Iris pigment epithelial cell (primary cell): ENCODE results near the gene SNAP25.

Experiments used
- DNase-seq: peaks from one replicate; pipeline ENCODE4 v3.0.0-alpha.2; 2011; ENCODE audit warnings: low read depth

Gene SNAP25

DNA sequence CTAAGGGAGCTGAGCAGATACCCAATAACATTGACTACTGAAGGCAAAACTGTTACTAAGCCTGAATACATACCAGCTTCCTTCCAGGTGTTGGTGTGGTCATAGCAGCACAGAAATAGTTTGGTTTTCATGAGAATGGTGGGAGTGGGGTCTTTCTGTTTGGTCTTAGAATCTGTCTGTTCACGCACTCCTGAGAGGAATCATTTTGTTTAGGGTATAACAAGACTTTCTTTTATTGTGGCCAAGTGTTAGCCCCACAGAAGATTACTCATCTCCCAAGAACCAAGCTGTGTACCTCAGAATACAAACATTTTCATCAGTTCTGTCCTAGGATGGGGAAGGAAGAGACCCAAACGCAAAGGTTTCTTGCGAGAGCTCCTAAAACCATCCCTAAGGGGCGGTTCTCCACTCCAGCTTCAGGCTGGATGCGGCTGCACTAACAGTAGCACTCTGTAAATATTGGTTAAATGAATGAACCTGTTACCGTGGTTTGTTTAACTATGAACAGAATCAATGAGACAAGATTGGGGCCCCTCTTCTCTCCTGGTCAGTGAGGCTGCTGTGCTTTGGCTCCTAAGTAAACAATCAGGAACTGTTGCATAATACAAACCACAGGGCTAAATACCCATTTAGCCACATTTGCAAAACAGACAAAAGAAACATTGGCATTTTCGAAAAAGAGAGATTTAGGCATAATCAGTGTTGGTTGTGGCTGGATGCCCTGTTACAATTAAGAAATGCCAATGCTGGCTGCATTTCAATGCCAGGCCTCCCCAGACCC, 44.9 kb downstream of the SNAP25 start:
- DNase-seq: peak; percentile 23

DNA sequence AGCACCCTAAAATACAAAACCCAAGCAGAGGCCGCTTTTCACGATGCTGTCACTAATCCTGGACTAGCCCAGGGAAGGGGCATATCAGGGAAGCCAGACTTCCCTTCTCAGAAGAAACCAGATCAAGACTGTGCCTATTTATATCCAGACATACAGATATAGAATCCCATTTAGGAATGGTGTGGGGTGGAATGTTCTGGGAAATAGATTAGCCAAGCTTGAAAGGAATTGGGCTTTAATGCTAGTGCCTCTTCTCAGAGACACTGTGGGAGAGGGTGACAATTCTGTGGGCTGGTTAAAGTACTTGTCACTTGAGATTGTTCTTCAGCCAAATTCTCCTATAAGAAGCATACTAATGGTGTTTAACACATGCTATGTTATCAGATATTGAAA, 45.5 kb downstream of the SNAP25 start:
- DNase-seq: no peak

DNA sequence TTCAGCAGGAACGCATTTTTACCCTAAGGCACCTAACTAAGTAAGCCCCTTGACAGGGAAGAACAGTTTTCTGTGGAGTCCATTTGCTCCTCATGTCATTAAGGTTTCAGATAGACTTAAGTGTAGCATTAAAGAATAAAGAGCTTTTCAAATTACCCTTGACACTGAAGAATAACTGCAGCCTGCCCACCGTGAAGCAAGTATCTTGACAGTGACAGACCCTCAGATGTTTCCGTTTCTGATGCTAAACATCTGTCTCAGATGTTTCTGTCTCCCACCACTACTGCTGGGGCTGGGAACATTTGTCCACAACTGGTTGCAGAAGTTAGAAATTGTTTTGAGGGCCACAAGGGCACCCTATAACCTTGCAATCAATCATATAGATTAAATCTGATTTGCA, 50.0 kb downstream of the SNAP25 start:
- no peak for DNase-seq

DNA sequence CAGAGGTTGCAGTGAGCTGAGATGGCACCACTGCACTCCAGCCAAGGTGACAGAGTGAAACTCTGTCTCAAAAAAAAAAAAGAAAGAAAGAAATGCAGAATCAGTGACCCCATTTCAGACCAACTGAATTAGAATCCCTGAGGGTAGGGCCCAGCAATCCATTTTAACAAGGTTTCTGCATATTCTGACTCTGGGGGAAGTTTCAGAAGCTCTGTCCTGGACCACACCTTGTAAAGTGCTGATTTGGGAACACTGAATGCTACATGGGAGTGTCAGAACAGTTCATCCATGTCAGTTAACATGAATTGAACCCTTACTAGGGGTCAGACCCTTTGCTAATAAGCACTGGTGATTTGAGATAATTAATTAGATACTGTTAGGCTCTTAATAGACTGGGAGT, 52.0 kb downstream of the SNAP25 start:
- no peak for DNase-seq

DNA sequence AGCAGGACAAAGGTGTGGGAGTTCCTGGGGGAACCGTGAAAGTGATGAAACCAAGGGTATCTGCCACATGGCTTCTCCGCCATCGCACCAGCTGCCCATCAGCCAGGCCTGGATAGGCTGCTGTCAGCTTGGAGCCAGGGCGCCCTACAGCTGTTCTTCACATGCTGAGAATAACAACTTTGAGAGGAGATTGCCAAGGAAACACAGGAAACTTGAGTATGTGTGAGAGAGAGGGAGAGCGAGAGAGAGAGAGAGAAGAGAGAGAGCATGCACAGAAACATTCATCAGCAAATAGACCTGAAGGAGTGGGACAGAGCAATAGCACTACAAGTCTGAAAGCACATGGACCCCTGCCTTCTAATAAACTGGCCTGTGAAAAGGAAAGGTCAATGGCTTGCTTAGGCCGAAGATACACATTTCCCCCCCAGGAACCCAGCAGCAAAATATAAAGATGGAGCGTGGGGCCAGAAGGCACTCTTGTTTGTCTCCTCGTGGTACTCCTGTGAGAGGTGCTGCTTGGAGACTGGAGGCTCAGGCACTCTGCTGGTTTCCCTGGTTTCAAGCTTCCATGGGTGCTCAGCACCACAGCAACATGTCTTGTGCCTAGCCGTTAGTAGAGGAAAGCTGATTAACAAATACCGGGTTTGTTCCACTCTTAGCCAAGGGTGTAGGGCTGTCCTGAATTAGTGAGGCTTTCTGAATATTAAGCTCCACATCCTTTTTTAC, 53.0 kb downstream of the SNAP25 start:
- no peak for DNase-seq

DNA sequence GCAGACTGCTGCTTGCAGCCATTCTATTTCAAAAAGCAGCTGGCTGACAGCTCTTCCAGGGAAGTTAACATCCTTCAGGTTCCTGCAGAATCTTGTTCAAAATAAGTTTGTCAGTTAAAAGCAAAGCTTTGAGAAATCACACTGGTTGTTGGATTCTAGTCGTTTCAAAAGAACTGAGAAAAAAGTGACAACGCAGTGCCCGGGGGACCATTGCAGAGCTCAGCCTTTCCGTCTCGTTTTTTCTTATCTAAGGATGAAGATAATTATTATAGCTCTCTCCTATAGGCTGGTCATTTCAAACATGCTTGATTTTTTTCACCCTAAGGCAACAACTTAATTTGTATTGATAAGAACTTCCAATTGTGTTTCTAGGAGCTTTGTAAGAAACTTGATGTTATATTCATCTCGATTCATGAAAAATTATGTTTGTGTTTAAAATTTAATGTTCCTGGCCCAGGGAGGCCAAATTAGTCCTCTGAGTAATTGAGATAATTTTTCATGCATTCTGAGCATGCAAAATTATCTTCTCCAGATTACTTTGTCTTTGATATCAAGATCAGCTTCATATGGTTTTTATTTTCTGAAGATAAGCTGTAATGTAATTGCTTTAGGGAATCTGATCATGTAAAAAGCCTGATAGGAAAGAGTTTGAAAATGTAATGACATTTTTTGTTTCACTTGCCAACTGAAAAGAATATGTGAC, 58.4 kb downstream of the SNAP25 start:
- no peak for DNase-seq

DNA sequence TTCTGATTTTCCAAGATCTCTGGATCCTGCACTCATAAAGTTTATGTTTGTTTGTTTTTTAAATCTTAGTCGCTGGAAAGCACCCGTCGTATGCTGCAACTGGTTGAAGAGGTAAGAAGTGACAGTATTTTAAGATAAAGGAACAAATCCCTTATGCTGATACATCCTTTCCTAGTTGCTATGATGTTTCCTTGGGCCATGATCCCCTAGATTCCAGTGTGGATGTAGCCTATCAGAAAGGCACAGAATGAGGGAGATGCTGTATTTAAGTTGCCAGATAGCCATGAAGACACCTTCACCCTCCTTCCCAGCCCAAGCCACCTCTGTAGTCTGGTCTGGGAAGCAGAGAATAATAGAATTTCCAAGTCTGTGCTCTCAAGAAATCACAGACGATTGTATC, 59.0 kb downstream of the SNAP25 start:
- no peak for DNase-seq

DNA sequence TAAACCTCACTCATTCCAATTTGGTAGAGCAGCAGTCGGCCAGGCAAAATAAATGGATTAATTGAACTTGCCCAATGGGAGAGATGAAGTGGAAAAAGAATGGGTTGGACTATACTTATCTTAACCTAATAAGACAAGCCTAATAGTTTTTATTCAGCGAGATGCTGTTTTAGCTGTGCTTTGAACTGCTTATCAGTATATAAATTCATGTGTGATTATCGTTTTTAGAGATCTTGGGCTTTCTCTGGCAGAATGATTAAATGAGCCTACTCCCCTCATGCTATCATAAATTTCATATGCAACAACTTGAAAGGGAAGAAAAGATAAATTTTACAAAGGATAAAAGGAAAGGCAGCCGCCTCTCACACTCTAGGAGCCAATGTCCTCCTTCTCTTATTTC, 59.8 kb downstream of the SNAP25 start:
- DNase-seq: no peak

DNA sequence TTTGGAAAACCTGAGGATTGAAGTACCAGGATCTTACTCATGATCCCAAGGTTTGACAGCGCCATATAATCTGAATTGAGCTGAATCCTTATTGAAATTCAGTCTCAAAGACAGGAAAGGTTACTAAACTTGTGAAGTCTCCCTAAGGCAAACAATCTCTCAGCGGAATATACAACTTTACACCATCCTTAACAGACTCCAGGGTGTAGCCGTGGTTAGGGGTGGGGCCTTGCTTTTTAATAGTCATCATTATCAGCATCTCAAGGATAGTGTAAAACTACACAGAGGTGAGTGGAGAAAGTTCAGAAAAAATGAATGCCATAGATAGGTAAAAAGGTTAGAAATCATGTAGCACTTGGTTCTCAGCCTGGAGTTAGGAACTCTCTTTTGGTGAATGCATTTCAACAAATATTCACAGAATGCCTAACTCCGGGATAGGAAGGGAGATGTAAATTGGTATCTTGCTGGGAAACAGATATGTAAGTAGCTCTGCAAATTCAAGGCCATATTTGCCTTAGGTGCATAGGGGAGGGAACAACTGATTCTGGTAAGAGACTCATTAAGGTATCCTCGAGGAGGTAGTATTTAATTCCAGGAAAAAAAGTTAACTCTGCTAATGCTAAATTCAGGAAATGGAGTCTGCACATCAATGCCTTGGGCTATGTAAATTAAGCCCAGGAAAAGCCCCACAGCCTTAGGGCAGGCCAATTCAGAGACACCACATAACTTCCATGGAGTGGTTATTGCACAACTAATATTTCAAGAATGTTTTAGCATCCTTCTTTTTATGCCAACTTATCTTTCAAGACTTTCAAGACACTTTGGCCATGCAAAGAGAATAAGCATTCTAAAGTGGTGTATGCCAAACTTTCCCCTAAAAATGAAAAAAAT, 61.6 kb downstream of the SNAP25 start:
- peak; percentile 5 for DNase-seq

DNA sequence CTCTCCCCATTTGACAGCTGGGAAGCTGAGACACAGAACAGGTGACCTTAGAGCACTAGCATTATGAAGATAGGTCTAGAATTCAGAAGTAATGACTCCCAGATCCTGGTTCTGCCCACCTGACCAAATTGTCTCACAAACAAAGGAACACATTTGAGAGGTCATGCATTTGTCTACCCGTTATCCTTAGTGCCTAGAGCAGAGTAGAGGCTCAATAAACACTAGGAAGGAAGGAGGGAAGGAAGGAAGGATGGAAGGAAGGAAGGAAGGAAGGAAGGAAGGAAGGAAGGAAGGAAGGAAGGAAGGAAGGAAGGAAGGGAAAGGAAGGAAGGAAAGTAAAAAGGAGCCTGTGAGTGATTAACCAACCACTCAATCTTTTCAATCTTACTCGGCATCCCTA, 63.3 kb downstream of the SNAP25 start:
- no peak for DNase-seq

DNA sequence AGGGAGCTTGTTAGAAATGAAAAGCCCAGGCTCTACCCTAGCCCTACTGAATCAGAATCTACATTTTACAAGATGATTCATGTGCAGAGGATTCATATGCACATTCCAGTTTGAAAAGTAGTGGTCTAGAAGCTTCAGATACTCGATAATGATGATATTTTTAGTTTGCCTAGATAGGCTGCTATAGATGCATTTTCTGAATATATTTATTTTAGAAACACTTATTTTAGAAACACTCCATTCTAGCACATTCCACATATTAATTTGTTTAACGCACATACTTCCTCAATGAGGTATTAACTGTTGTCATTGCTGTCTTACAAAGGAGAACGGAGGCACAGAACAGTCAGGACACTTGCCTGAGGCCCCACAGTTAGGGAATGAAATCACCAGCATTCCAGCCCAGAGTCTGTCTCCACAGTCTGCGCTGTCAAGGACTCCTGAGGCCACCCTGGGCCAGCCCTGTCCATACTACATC, 64.4 kb downstream of the SNAP25 start:
- peak; percentile 22 for DNase-seq

DNA sequence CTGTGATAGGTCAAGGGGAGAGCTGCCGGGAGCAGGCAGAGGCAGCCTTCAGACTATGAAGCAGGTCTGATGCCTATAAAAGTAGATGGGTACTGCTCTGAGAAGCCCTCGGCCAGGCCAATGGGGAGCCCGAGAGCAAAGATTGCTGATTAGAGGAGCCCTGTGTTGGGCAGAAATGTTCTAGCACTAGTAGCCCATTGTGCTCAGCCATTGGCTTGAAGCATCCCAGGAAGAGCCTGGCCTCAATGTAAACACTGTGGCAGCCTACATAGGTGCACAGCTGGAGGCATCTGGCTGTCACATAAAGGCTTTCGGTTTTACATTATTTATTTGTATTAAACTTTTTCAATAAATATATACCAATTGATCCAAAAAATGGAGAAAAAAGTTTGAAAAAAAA, 67.7 kb downstream of the SNAP25 start:
- DNase-seq: no peak

DNA sequence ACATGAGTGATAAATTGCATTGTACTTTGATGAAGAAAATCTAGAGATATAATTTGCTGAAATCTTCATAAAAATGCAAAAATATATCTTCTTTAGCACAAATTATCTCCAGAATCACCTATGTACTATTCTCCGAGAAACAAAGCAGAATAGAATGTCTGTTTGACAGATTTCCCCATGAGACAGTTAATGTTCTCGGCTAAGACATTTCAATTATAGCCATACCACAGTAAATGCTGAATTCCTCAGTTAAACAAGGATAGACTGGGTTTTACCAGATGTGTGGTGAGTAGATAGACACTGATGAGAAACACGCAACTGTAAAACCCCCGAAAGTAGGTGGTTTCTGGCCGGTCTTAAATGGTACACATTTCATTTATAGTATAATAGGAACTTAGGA, 69.8 kb downstream of the SNAP25 start:
- DNase-seq: no peak

DNA sequence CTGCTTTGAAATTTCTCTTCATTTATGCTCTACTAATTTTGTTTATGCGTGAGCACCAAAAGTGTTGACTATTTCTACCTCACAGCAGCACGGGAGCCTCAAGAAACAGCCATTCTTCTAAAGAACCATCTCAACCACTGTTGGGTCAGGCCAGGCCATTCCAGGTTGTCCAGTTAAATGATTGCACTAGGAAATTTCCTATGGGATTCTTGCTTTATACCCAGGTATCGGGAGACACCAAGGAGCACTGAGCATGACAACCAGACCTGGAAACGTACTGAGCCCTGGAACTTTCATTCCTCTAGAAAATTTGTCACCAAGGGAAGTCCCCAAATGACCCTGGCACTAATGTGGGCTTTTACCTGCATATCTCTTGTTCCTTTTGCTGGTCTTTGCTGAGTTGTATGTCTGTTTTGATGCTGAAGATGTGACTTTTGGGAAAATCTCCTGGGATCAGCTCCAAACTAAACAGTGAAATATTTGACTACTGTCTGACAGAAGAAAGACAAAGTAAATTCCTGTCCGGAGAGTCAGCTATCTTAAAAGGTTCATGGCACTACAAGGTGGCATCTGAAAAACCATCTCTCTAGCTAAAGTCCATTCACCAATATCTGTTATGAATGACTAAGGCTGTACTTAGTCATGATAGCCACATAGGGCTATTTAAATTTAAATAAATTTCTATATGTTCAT, 70.5 kb downstream of the SNAP25 start:
- no peak for DNase-seq

DNA sequence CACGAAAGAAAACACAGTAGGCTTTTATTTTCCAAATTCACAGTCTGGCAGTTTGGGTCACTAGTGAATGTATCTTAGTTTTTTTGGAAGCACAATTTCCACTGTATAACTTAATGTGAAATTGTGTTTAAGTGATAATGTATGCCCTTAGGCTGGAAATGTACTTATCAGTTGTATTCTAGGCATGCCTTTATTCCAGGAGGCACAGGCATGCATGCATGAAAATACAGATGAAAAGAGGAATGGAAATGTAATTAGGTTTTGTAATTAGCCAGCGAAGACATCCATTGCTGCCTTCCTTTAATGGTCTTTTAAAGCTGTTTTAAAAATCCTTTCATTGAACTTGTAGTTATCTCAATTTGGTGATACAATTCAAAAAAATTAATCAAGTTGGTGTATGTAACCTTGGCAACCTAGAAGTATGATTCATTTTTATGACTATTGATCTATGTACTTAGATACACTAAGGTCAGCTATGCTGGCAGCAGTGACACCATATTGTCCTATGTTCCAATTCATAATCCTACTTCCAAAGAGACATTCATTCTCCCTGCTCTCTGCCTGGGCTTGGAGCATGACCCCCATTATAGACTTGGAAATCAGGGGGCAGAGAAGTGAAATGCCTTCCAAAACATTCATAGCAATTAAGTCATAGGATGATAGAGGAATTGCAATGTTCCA, 73.1 kb downstream of the SNAP25 start:
- no peak for DNase-seq

DNA sequence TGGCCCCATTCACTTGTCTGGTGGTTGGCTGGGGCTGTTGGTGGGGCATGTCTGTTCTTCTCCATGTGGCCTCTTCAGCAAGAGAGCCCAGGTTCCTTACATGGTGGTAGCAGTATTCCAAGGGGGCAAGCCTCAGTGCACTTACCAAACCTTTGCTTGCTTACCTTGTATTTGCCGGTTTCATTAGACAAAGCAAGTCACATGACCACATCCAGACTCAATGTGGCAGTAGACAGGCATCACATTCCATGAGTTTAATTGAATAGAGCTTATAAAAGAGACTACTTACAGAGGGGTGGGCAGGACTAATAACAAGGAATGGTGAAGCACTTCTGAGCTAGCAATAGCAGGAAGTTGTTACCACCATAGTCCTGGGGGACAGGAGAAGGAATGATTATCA, 78.6 kb downstream of the SNAP25 start:
- DNase-seq: no peak

DNA sequence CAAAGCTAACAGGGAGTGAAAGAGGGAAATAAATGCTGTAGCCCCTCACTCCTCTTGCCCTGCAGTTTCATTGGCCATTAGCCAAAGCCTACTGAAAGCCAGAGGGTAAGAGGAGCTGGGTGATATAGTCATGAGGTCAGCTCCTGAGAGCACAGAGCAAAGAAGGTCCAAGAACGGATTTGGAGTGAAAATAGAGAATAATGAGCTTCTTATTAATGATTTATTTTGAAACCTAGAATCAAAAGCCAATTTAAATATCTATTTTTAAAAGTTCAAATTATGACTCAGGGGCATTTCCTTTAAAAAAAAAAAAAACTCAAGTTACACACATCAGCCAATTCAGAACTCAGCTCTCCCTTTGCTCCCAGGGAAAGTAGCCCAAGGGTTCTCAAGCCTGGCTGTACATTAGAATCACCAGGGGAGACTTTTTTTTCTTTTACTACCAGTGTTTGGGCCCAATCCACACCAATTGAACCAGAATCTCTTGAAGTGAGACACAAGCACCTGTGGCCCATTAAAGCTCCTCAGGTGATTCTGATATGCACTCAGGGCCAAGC, 79.1 kb downstream of the SNAP25 start:
- DNase-seq: no peak

DNA sequence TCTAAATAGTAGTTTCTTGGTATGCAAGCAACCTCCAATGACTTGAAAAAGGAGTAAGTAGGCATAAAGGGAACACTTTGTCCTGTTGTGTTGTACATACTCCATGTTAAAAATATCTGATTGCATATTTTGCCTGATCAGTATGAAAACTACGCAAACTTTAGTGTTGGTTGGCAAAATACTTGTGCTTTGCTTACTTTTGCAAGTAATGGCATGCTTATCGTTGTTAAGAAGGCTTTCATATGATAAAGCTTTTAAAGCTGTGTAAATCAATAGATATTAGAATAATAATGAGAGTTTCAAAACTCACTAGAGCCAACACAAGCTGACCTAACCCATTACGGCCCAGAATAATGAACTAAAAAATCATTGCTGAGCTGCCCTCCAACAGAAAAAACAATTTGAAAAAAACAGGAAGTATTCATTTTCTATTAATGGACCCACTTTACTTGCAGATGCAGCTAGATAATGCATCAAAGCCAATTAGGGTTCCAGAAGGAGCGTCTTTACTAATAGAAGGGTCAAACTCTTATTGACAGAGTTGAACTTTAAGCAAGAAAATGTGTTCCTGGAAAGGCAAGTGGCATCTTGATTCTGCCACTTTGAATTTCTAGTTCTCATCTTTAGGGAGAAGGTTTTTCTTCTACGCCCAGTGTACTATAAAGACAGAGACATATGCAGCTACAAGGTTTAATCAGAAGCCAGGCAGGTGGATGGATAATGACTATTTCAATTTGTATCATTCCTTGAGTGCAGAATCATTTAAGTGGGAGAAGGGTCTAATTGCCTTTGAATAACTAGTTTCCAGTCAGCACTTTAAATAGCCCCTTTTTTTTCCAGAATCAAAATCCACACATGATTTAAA, 82.2 kb downstream of the SNAP25 start:
- DNase-seq: no peak

DNA sequence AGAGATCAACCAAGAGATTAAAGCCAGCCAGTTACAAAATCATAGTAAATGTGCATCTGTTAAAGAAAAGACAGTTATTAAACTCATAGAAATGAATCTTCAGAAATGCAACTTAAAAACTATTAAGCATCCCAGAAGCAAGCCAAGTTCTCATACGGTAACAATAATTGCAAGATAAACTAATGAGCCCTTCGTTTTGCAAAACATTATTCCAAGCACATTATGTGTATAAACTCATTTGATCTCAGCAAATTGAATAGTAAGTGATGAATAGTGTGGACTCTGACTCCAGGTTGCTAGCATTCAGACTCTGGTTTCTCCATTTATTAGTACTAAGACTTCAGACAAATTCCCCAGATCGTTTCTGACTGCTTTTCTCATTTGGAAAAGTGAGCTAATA, 85.2 kb downstream of the SNAP25 start:
- DNase-seq: no peak
